GM12874 (cell line): ENCODE measurements around the gene SLC41A2.

Experiments
- TF ChIP-seq, protein P1 (sequence below): IDR thresholded peaks from 2 replicates; pipeline ENCODE4 v1.5.1; 2011; ENCODE audit warnings: low read depth, mild to moderate bottlenecking, control low read depth, low read length, moderate library complexity; ENCODE audit not compliant: insufficient read depth

The SLC41A2 gene

DNA sequence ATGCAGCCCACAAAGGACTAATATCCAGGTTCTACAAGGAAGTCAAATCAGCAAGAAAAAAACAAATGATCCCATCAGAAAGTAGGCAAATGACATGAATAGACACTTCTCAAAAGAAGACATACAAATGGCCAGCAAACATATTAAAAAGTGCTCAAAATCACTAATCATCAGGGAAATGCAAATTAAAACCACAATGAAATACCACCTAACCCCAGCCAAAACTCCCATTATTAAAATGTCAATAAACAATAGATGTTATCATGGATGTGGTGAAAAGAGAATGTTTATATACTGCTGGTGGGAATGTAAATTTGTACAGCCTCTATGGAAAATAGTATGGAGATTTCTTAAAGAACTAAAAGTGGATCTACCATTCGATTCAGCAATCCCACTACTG lies 25.0 kb downstream of the SLC41A2 start:
- TF ChIP-seq, protein P1, sequence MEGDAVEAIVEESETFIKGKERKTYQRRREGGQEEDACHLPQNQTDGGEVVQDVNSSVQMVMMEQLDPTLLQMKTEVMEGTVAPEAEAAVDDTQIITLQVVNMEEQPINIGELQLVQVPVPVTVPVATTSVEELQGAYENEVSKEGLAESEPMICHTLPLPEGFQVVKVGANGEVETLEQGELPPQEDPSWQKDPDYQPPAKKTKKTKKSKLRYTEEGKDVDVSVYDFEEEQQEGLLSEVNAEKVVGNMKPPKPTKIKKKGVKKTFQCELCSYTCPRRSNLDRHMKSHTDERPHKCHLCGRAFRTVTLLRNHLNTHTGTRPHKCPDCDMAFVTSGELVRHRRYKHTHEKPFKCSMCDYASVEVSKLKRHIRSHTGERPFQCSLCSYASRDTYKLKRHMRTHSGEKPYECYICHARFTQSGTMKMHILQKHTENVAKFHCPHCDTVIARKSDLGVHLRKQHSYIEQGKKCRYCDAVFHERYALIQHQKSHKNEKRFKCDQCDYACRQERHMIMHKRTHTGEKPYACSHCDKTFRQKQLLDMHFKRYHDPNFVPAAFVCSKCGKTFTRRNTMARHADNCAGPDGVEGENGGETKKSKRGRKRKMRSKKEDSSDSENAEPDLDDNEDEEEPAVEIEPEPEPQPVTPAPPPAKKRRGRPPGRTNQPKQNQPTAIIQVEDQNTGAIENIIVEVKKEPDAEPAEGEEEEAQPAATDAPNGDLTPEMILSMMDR = no peak

DNA sequence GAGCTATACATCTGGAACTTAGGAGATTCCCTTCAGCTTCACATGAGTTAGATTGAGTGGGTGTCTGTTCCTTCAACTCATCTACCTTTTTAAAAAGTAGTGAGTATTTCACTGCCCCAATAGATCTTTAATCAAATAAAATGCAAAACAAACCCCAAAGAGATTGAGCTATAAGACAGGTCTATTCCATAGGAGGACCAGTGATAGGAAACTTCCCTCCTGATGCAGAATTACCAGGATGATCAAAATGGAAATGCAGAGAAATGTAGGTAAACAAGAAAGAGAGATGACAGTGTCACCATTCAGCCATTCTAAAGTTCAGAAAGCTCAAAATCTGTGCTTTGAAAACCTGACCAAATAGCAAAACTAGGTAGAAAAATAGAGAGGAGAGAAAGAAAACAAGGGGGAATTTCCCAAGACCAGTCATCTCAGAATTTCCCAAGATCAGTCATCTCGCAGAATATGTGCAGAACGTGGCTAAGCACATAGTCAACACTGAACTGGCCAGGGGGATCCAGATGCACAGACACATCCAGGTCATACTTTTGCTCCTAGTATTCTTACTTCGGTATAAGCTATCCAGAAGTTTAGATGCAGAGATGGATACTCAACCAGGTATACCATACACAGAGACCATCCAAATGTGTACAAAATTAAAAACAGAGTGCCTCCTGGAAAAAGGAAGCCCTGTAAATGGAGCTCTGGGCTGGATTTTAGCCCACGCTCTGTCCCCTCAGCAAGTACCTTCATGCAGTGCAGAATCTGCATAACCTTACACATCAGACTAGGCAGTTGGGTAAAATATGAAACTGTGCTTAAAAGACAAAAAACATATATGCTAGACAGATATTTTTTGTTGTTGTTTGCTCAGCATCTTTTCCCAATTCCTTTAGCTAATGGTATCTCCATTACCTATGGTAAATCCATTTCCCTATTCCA lies 27.4 kb downstream of the SLC41A2 start:
- TF ChIP-seq, protein P1 = no peak

- TF ChIP-seq, protein P1 = no peak
Observed at GRCh38 chr12:104929977-104930376, 28.1 kb downstream of the SLC41A2 start.

GRCh38 chr12:104929368-104929767 lies 28.7 kb downstream of the SLC41A2 start:
- TF ChIP-seq, protein P1 = no peak

DNA sequence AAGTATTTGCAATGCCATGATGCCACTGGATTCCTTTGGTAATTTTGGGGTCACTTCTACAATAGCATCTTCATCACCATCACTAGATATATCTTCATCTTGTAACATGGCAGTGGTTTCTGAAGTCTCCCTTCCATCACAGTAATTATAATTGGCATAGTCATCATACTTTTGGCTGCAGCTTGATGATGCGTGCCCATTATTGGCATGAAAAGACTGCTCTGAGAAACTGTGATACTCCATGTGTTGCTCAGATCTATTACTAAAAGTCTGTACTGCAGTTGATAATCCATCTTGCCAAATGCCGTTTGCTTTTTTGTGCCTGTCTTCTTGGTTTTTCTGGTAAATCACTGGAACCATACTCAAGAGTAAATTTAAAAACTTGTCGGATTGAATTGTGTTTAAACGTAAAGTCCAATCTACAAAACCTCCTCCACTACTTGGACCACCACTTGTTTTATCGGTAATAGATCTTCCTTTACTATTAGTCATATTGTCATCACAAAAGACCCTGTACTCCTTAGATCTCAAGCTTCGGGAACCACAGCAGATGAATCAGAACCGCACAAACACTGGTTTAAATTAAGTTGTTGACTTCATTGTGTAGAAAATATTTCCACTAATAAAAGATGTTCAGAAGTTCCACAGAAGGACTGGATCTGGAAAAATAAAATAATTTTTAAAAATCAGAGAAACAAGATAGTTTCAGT lies 29.9 kb downstream of the SLC41A2 start:
- TF ChIP-seq, protein P1 = no peak

GRCh38 chr12:104925501-104925900 lies 32.6 kb downstream of the SLC41A2 start:
- TF ChIP-seq, protein P1 = no peak

DNA sequence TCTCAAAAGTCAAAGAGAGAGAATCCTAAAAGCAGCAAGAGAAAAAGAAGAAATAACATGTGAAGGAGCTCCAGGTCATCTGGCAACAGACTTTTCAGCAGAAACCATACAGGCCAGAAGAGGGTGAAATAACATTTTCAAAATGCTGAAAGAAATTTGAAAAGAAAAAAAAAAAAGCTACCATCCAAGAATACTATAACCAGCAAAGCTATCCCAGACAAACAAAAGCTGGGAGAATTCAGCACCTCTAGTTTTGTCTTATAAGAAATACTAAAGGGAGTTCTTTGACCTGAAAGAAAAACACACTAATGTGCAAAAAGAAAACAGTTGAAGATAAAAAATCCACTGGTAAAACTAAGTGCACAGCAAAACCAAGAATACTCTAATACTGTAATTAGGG lies 36.8 kb downstream of the SLC41A2 start:
- TF ChIP-seq, protein P1 = no peak
